Measurements from ENCODE around the gene DRC7.

Gene DRC7

DNA sequence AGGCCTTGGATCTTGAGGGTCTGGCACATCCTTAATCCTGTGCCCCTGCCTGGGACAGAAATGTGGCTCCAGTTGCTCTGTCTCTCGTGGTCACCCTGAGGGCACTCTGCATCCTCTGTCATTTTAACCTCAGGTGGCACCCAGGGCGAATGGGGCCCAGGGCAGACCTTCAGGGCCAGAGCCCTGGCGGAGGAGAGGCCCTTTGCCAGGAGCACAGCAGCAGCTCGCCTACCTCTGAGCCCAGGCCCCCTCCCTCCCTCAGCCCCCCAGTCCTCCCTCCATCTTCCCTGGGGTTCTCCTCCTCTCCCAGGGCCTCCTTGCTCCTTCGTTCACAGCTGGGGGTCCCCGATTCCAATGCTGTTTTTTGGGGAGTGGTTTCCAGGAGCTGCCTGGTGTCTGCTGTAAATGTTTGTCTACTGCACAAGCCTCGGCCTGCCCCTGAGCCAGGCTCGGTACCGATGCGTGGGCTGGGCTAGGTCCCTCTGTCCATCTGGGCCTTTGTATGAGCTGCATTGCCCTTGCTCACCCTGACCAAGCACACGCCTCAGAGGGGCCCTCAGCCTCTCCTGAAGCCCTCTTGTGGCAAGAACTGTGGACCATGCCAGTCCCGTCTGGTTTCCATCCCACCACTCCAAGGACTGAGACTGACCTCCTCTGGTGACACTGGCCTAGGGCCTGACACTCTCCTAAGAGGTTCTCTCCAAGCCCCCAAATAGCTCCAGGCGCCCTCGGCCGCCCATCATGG, 30.5 kb upstream of the DRC7 start:
- no peak overlapping the region for H3K27ac ChIP-seq
- TF ChIP-seq FOXP2 (optimal IDR thresholded peaks at IDR 0.05; ENCODE audit: control extremely low read depth, extremely low read length, insufficient read depth) (no peak), POLR2AphosphoS5 (IDR thresholded peaks at IDR 0.05; ENCODE audit: borderline replicate concordance, low read depth, low read length) (no peak), EZH2 (IDR thresholded peaks at IDR 0.05) (no peak)
- no peak overlapping the region for H3K9ac ChIP-seq (ENCODE audit: insufficient read length)
- H3K4me3 ChIP-seq = no peak overlapping the region
- H3K9me3 ChIP-seq (ENCODE audit: low read depth, low read length) = no peaks in the 10 kb centered on the region
- no peaks in the 10 kb centered on the region for H3K36me3 ChIP-seq (ENCODE audit: insufficient read depth, low read length)
- DNase-seq (ENCODE audit: low read depth, low spot score) = no peak

DNA sequence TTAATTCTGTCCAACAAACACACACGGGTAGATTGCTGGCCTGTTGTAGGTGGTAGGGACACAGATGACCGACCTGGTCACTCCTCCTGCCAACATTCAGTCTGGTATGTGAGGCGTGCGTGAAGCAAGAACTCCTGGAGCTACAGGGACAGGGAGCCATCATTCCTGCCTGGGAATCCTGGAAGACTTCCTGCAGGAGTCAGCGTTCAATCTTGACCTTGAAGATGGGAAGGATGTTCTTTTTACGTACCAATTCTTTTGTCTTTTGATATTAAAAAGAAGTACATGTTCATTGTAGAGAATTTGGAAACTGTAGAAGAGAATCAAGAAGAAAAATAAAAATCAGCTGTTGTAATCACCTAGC, 30.0 kb upstream of the DRC7 start:
- no peak for DNase-seq (ENCODE audit: low read depth, low spot score)
- Histone ChIP-seq H3K9ac (ENCODE audit: insufficient read length) (no peak overlapping the region), H3K9me3 (ENCODE audit: low read depth, low read length) (no peaks in the 10 kb centered on the region), H3K36me3 (ENCODE audit: insufficient read depth, low read length) (no peaks in the 10 kb centered on the region), H3K4me3 (no peak overlapping the region), H3K27ac (no peak overlapping the region)
- no peak for TF ChIP-seq FOXP2 (optimal IDR thresholded peaks at IDR 0.05; ENCODE audit: control extremely low read depth, extremely low read length, insufficient read depth)
- no peak for TF ChIP-seq EZH2 (IDR thresholded peaks at IDR 0.05)
- no peak for TF ChIP-seq POLR2AphosphoS5 (IDR thresholded peaks at IDR 0.05; ENCODE audit: borderline replicate concordance, low read depth, low read length)

GRCh38 chr16:57665541-57665940, 29.1 kb upstream of the DRC7 start:
- no peaks in the 10 kb centered on the region for H3K9me3 ChIP-seq (ENCODE audit: low read depth, low read length)
- no peaks in the 10 kb centered on the region for H3K36me3 ChIP-seq (ENCODE audit: insufficient read depth, low read length)
- H3K27ac ChIP-seq = no peak overlapping the region
- no peak overlapping the region for H3K9ac ChIP-seq (ENCODE audit: insufficient read length)
- DNase-seq (ENCODE audit: low read depth, low spot score) = no peak
- TF ChIP-seq FOXP2 (optimal IDR thresholded peaks at IDR 0.05; ENCODE audit: control extremely low read depth, extremely low read length, insufficient read depth) (no peak), EZH2 (IDR thresholded peaks at IDR 0.05) (no peak), POLR2AphosphoS5 (IDR thresholded peaks at IDR 0.05; ENCODE audit: borderline replicate concordance, low read depth, low read length) (no peak)
- H3K4me3 ChIP-seq = no peak overlapping the region

- no peak for TF ChIP-seq FOXP2 (optimal IDR thresholded peaks at IDR 0.05; ENCODE audit: control extremely low read depth, extremely low read length, insufficient read depth)
- no peak for TF ChIP-seq POLR2AphosphoS5 (IDR thresholded peaks at IDR 0.05; ENCODE audit: borderline replicate concordance, low read depth, low read length)
- no peak for TF ChIP-seq EZH2 (IDR thresholded peaks at IDR 0.05)
- H3K27ac ChIP-seq = no peak overlapping the region
- DNase-seq (ENCODE audit: low read depth, low spot score) = no peak
- no peaks in the 10 kb centered on the region for H3K9me3 ChIP-seq (ENCODE audit: low read depth, low read length)
- no peak overlapping the region for H3K9ac ChIP-seq (ENCODE audit: insufficient read length)
- no peaks in the 10 kb centered on the region for H3K36me3 ChIP-seq (ENCODE audit: insufficient read depth, low read length)
- no peak overlapping the region for H3K4me3 ChIP-seq
These were observed 28.1 kb upstream of the DRC7 start for GRCh38 chr16:57666353-57667047.

DNA sequence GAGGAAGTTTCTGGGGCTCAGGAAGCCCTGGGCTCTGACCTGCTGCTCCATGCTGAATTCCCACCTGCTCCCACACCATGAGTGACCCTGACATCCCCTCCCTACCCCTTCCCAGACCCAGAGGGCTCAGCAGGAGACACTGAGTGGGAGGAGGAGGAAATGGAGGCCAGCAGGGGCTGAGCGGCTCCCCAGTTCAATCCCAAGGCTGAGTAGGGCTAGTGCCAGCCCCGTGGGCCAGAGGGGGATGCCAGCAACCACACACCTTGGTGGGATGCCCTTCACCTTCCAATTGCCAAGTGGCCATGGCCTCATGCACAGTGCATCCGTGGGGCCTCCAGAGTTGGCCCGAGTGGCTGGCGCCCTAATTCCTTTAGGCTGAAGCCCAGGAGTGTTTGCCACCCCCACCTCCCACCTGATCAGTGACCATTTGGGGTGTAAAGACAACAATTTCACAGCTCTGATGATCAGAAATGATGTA, 27.5 kb upstream of the DRC7 start:
- Histone ChIP-seq H3K4me3 (no peak overlapping the region), H3K9ac (ENCODE audit: insufficient read length) (no peak overlapping the region), H3K36me3 (ENCODE audit: insufficient read depth, low read length) (no peaks in the 10 kb centered on the region), H3K9me3 (ENCODE audit: low read depth, low read length) (no peaks in the 10 kb centered on the region), H3K27ac (no peak overlapping the region)
- no peak for DNase-seq (ENCODE audit: low read depth, low spot score)
- no peak for TF ChIP-seq FOXP2 (optimal IDR thresholded peaks at IDR 0.05; ENCODE audit: control extremely low read depth, extremely low read length, insufficient read depth)
- no peak for TF ChIP-seq POLR2AphosphoS5 (IDR thresholded peaks at IDR 0.05; ENCODE audit: borderline replicate concordance, low read depth, low read length)
- TF ChIP-seq EZH2 (IDR thresholded peaks at IDR 0.05) = no peak

DNA sequence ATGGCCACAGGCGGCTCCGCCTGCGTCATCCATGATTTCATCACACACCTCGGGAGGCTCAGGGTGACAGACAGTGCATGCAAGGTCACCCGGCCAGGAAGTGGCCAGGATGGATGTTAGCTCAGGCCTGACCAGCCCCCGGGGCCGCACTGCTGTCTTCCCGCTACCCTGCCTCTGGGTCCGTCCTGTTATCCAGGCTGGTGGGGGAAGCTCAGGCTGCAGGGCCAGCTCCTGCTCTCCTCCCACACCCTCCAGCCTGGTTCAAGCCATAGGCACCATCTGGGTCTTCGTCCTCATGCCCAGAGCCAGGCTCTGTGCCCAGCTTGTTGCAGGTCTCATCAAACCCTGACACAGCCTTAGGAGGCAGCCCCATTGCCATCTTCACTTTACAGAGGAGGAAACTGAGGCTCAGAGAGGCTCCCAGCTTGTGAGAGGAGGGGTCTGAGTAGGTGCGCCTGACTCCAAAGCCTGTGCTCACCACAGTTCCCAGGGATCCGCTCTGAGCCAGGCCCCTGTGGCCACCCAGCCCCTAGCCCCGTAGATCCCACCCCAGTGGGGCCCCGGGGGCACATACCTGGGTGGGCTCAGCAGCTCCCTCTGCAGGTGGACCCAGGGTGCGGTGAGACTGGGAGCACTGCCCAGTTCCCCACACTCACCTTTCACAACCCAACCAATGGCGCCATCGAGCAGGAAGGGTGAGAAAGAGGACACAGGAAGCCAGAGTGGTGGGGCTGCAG, 26.9 kb upstream of the DRC7 start:
- no peak for DNase-seq (ENCODE audit: low read depth, low spot score)
- no peak overlapping the region for H3K4me3 ChIP-seq
- no peak overlapping the region for H3K27ac ChIP-seq
- H3K9ac ChIP-seq (ENCODE audit: insufficient read length) = no peak overlapping the region
- no peak for TF ChIP-seq EZH2 (IDR thresholded peaks at IDR 0.05)
- TF ChIP-seq POLR2AphosphoS5 (IDR thresholded peaks at IDR 0.05; ENCODE audit: borderline replicate concordance, low read depth, low read length) = no peak
- no peak for TF ChIP-seq FOXP2 (optimal IDR thresholded peaks at IDR 0.05; ENCODE audit: control extremely low read depth, extremely low read length, insufficient read depth)
- no peaks in the 10 kb centered on the region for H3K36me3 ChIP-seq (ENCODE audit: insufficient read depth, low read length)
- no peaks in the 10 kb centered on the region for H3K9me3 ChIP-seq (ENCODE audit: low read depth, low read length)

DNA sequence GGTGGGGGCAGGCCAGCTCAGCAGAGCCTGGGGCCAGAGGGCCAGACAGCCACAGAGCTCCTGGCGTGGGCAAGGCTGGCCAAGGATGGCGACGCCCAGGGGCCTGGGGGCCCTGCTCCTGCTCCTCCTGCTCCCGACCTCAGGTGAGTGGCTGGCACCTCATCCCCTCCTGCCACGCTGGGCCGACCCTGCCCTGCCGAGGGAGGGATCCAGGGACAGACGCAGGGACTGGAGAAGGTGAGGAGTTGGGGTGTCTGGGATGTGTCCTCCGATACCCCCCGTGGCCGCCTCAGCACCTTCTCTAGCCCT, 26.4 kb upstream of the DRC7 start, which contains the start of gene ADGRG3:
Gene ADGRG3, plus strand, starts transcription at position 44 of the 309 bp plus-strand sequence. Its CDS starts 42 bp downstream, at position 86.
- no peak within 1 kb of the TSS for H3K27ac ChIP-seq
- no peak within 1 kb of the TSS for H3K9ac ChIP-seq (ENCODE audit: insufficient read length)
- H3K4me3 ChIP-seq = no peak within 1 kb of the TSS
- H3K9me3 ChIP-seq (ENCODE audit: low read depth, low read length) = no peaks in the 10 kb centered on the region
- no peaks in the 10 kb centered on the region for H3K36me3 ChIP-seq (ENCODE audit: insufficient read depth, low read length)
- TF ChIP-seq EZH2 (IDR thresholded peaks at IDR 0.05) (no peak), FOXP2 (optimal IDR thresholded peaks at IDR 0.05; ENCODE audit: control extremely low read depth, extremely low read length, insufficient read depth) (no peak), POLR2AphosphoS5 (IDR thresholded peaks at IDR 0.05; ENCODE audit: borderline replicate concordance, low read depth, low read length) (no peak)
- no peak for DNase-seq (ENCODE audit: low read depth, low spot score)
